ENCODE measurements around the gene ZNF76.

ZNF76 gene

DNA sequence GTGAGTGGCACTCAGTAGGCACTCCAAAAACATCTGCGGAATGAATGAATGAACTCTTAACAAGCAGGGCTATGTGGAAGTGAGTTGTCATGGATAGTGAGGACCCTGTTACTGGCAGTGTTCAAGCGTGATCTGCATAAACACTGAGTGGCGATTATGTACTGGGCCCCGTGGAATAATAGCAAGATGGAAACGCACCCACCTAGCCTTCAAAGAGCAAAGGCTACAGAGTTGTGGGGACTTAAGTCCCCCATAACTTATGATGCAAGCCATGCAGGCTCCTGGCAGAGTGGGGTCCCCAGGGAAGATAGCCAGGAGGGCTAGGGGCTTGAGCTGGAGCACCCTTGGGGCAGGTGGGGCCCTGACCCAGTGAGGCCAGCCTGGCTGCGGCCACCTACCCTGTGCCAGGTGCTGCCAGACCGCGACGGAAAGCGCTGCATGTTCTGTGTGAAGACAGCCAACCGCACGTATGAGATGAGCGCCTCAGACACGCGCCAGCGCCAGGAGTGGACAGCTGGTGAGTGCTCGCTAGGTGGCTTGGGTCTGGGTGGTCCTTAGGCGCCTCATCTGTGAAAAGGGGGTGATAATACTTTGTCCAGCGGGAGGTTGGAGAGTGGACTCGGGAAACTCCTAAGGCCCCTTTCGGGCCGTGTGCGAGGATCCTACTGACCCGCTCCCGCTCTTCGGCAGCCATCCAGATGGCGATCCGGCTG, 58.1 kb downstream of the ZNF76 start:
- TF ChIP-seq FOXP2 (optimal IDR thresholded peaks at IDR 0.05; ENCODE audit: borderline replicate concordance, extremely low read depth, extremely low read length, insufficient read depth) (no peak), SIN3A (IDR thresholded peaks at IDR 0.05; ENCODE audit: borderline replicate concordance, insufficient read depth, low read length) (no peak), POLR2AphosphoS5 (IDR thresholded peaks at IDR 0.05; ENCODE audit: low read depth, low read length) (no peak), TAF1 (IDR thresholded peaks at IDR 0.05; ENCODE audit: borderline replicate concordance, insufficient read depth, low read length) (no peak)
- TF ChIP-seq, protein P1, sequence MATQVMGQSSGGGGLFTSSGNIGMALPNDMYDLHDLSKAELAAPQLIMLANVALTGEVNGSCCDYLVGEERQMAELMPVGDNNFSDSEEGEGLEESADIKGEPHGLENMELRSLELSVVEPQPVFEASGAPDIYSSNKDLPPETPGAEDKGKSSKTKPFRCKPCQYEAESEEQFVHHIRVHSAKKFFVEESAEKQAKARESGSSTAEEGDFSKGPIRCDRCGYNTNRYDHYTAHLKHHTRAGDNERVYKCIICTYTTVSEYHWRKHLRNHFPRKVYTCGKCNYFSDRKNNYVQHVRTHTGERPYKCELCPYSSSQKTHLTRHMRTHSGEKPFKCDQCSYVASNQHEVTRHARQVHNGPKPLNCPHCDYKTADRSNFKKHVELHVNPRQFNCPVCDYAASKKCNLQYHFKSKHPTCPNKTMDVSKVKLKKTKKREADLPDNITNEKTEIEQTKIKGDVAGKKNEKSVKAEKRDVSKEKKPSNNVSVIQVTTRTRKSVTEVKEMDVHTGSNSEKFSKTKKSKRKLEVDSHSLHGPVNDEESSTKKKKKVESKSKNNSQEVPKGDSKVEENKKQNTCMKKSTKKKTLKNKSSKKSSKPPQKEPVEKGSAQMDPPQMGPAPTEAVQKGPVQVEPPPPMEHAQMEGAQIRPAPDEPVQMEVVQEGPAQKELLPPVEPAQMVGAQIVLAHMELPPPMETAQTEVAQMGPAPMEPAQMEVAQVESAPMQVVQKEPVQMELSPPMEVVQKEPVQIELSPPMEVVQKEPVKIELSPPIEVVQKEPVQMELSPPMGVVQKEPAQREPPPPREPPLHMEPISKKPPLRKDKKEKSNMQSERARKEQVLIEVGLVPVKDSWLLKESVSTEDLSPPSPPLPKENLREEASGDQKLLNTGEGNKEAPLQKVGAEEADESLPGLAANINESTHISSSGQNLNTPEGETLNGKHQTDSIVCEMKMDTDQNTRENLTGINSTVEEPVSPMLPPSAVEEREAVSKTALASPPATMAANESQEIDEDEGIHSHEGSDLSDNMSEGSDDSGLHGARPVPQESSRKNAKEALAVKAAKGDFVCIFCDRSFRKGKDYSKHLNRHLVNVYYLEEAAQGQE (IDR thresholded peaks at IDR 0.05; ENCODE audit: insufficient read depth in 1 of 2, low read depth in 2 of 2, low read length in 2 of 2) = no peak

DNA sequence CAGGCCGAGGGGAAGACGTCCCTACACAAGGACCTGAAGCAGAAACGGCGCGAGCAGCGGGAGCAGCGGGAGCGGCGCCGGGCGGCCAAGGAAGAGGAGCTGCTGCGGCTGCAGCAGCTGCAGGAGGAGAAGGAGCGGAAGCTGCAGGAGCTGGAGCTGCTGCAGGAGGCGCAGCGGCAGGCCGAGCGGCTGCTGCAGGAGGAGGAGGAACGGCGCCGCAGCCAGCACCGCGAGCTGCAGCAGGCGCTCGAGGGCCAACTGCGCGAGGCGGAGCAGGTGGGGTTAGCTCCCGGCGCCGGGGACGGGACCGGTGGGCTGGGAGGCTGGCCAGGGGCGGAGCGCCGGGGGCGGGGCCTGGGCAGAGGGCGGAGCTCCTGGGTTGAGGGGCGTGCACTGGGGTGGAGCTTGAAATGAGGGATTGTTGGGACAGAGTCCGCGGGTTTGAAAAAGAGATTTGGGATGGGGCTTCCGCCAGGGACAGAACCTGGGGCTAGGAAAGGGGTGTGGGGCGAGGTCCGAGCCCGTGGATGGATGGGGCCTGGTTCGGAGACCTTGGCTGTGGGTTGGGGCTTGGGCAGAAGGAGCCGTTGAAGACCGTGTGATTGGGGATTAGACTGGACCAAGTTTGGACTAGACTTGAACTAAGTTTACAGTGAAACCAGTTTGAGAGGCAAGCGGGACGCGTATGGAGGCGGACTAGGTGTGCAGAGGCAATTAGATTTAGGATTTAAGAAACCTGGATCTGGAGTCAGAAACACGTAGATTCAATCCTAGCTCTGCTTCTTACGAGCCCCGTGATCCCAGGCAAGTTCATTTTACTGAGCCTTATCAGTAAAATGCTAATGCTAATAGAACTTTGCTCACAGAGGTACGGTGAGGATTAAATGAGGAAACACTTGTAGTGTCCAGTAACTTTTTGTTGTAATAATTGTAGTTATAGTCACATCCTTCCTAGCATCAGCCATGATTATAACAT, 58.9 kb downstream of the ZNF76 start:
- peak; percentile 80; the same call in 1 of the 2 replicates for TF ChIP-seq TAF1 (IDR thresholded peaks at IDR 0.05; ENCODE audit: borderline replicate concordance, insufficient read depth, low read length)
- TF ChIP-seq, protein P1 (IDR thresholded peaks at IDR 0.05; ENCODE audit: insufficient read depth in 1 of 2, low read depth in 2 of 2, low read length in 2 of 2) = no peak
- TF ChIP-seq POLR2AphosphoS5 (IDR thresholded peaks at IDR 0.05; ENCODE audit: low read depth, low read length) = peak; percentile 79
- peak; percentile 39 for TF ChIP-seq FOXP2 (optimal IDR thresholded peaks at IDR 0.05; ENCODE audit: borderline replicate concordance, extremely low read depth, extremely low read length, insufficient read depth)
- no peak for TF ChIP-seq SIN3A (IDR thresholded peaks at IDR 0.05; ENCODE audit: borderline replicate concordance, insufficient read depth, low read length)

DNA sequence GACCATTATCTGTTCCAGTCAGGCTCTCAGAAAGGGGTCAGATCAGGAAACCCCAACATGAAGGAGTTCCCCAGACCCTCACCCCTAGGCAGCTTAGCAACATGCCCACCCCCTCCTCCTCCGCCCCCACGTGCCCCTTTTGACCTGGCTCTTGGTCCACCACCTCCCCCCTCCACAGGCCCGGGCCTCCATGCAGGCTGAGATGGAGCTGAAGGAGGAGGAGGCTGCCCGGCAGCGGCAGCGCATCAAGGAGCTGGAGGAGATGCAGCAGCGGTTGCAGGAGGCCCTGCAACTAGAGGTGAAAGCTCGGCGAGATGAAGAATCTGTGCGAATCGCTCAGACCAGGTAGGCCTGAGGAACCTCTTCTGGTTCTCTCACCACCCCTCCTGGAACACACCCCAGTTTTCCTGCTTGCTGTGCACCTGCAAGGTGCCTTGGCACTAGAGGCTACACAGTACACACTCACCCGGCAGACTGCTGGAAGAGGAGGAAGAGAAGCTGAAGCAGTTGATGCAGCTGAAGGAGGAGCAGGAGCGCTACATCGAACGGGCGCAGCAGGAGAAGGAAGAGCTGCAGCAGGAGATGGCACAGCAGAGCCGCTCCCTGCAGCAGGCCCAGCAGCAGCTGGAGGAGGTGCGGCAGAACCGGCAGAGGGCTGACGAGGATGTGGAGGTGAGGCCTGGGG, 60.0 kb downstream of the ZNF76 start:
- TF ChIP-seq, protein P1 (IDR thresholded peaks at IDR 0.05; ENCODE audit: insufficient read depth in 1 of 2, low read depth in 2 of 2, low read length in 2 of 2) = no peak
- TF ChIP-seq POLR2AphosphoS5 (IDR thresholded peaks at IDR 0.05; ENCODE audit: low read depth, low read length) (no peak), TAF1 (IDR thresholded peaks at IDR 0.05; ENCODE audit: borderline replicate concordance, insufficient read depth, low read length) (no peak), SIN3A (IDR thresholded peaks at IDR 0.05; ENCODE audit: borderline replicate concordance, insufficient read depth, low read length) (no peak), FOXP2 (optimal IDR thresholded peaks at IDR 0.05; ENCODE audit: borderline replicate concordance, extremely low read depth, extremely low read length, insufficient read depth) (no peak)

DNA sequence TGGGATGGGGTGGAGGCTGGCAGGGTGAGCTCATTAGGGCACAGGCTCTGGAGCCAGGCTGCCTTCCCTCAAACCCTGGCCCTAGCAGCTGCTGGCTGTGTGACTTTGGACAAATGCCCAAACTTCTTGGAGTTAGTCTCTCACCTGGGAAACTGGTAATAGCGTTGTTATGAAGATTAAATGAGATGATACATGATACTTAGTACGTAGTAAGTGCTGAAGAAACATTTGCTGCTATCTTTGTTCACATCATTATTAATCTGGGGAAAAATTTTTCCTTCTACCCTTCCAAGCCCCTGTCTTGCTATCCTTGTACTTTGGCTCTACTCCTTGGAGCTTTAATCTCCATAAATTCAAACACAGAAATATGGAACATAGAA, 60.5 kb downstream of the ZNF76 start:
- TF ChIP-seq, protein P1 (IDR thresholded peaks at IDR 0.05; ENCODE audit: insufficient read depth in 1 of 2, low read depth in 2 of 2, low read length in 2 of 2) = no peak
- no peak for TF ChIP-seq TAF1 (IDR thresholded peaks at IDR 0.05; ENCODE audit: borderline replicate concordance, insufficient read depth, low read length)
- no peak for TF ChIP-seq SIN3A (IDR thresholded peaks at IDR 0.05; ENCODE audit: borderline replicate concordance, insufficient read depth, low read length)
- no peak for TF ChIP-seq POLR2AphosphoS5 (IDR thresholded peaks at IDR 0.05; ENCODE audit: low read depth, low read length)
- TF ChIP-seq FOXP2 (optimal IDR thresholded peaks at IDR 0.05; ENCODE audit: borderline replicate concordance, extremely low read depth, extremely low read length, insufficient read depth) = no peak

Data from PFSK-1 (cell line).